Measurements from ENCODE around the gene OSTF1. TPM values are rescaled to one million over a fixed set of nuclear protein-coding genes. Genes with fewer than 3 reads are reported as not detected.

Gene OSTF1
- total and polyA plus RNA-seq, 2 donors (not counting 3 experiments of a cell fraction or from before 2014, with no cell fraction given) = 23.5 to 70.9 TPM

GRCh38 chr9:75148561-75148960 is 60.2 kb downstream of the OSTF1 start:
- peak overlapping the region; percentile 57 for H3K9ac ChIP-seq (replicated peaks; ENCODE audit: extremely low read depth, insufficient read depth, low read length)
- DNase-seq (ENCODE audit: low read depth, low spot score) = peak; percentile 87
- H3K79me2 ChIP-seq (ENCODE audit: control insufficient read depth, insufficient read depth, low read length) = no peaks in the 10 kb centered on the region
- intact Hi-C loops (cut with micrococcal nuclease) (loop anchor here (1.0 to 2.0 kb wide), 3 partner anchors 21 to 60 kb away; partner anchors contain the start of genes NMRK1 and OSTF1), dilution Hi-C loops (cut with MboI; ENCODE audit: extremely low pct_ligation_motif_present, low sequenced_read_pairs) (no loop called here)
- H3K9me1 ChIP-seq (replicated peaks; ENCODE audit: control insufficient read depth, extremely low read depth, insufficient read depth, low read length) = no peaks in the 10 kb centered on the region
- H2AFZ ChIP-seq (ENCODE audit: low read depth, low read length) = no peak overlapping the region
- no peaks in the 10 kb centered on the region for H3K9me3 ChIP-seq (replicated peaks; ENCODE audit: control insufficient read depth, insufficient read depth, low read length)
- ChIA-PET CTCF (interaction anchor here (0.6 to 2.5 kb wide), 12 partner anchors 12 to 61 kb away, joined by 3 to 14 read pairs (median 4); partner anchors contain the start of gene NMRK1), POLR2A (interaction anchor here (1.0 kb wide), 1 partner anchor 21 kb away, joined by 4 read pairs; no protein-coding TSS in a partner anchor)
- peak overlapping the region; percentile 95 for H3K4me2 ChIP-seq (ENCODE audit: insufficient read depth, low read length)
- peak; percentile 71 for FAIRE-seq
- H3K4me3 ChIP-seq (replicated peaks in 1 of 3; ENCODE audit: insufficient read depth in 1 of 3, low read depth in 1 of 3, low read length in 3 of 3) = no peak overlapping the region
- no peaks in the 10 kb centered on the region for H3K27me3 ChIP-seq (ENCODE audit: control insufficient read depth in 2 of 2, insufficient read depth in 2 of 2, low read length in 2 of 2)
- H3K36me3 ChIP-seq (ENCODE audit: control insufficient read depth in 2 of 2, extremely low read depth in 1 of 2, insufficient read depth in 2 of 2, low read length in 2 of 2) = peaks cover 5 to 11% of the 10 kb centered on the region in 2 experiments
- BruUV-seq (replicated peaks) = no TSS peak
- H3K4me1 ChIP-seq (ENCODE audit: control insufficient read depth, extremely low read depth, insufficient read depth, low read length) = peaks cover 19% of the 10 kb centered on the region
- TF ChIP-seq, protein P1, sequence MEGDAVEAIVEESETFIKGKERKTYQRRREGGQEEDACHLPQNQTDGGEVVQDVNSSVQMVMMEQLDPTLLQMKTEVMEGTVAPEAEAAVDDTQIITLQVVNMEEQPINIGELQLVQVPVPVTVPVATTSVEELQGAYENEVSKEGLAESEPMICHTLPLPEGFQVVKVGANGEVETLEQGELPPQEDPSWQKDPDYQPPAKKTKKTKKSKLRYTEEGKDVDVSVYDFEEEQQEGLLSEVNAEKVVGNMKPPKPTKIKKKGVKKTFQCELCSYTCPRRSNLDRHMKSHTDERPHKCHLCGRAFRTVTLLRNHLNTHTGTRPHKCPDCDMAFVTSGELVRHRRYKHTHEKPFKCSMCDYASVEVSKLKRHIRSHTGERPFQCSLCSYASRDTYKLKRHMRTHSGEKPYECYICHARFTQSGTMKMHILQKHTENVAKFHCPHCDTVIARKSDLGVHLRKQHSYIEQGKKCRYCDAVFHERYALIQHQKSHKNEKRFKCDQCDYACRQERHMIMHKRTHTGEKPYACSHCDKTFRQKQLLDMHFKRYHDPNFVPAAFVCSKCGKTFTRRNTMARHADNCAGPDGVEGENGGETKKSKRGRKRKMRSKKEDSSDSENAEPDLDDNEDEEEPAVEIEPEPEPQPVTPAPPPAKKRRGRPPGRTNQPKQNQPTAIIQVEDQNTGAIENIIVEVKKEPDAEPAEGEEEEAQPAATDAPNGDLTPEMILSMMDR (IDR thresholded peaks at IDR 0.05; ENCODE audit: extremely low read depth in 1 of 2, insufficient read depth in 1 of 2, low read depth in 1 of 2, low read length in 2 of 2) = no peak
- TF ChIP-seq GATA2 (IDR thresholded peaks at IDR 0.05; ENCODE audit: insufficient read depth, insufficient read length, low read depth, low read length) = no peak
- H3K27ac ChIP-seq (ENCODE audit: insufficient read depth, low read depth, low read length) = peak overlapping the region; percentile 81
- no peaks in the 10 kb centered on the region for H4K20me1 ChIP-seq (replicated peaks; ENCODE audit: control insufficient read depth, extremely low read depth, insufficient read depth, low read length)

GRCh38 chr9:75149841-75150241 is 61.5 kb downstream of the OSTF1 start:
- no peak for FAIRE-seq

More at GRCh38 chr9:75149841-75150241, 61.5 kb downstream of the OSTF1 start:
- Histone ChIP-seq H3K79me2 (ENCODE audit: control insufficient read depth, insufficient read depth, low read length) (no peaks in the 10 kb centered on the region), H3K4me2 (ENCODE audit: insufficient read depth, low read length) (no peak overlapping the region), H3K9me1 (replicated peaks; ENCODE audit: control insufficient read depth, extremely low read depth, insufficient read depth, low read length) (no peaks in the 10 kb centered on the region), H3K9ac (replicated peaks; ENCODE audit: extremely low read depth, insufficient read depth, low read length) (no peak overlapping the region), H2AFZ (ENCODE audit: low read depth, low read length) (no peak overlapping the region), H3K4me1 (ENCODE audit: control insufficient read depth, extremely low read depth, insufficient read depth, low read length) (peaks cover 19% of the 10 kb centered on the region), H4K20me1 (replicated peaks; ENCODE audit: control insufficient read depth, extremely low read depth, insufficient read depth, low read length) (no peaks in the 10 kb centered on the region), H3K27ac (ENCODE audit: insufficient read depth, low read depth, low read length) (no peak overlapping the region), H3K4me3 (replicated peaks in 1 of 3; ENCODE audit: insufficient read depth in 1 of 3, low read depth in 1 of 3, low read length in 3 of 3) (no peak overlapping the region), H3K9me3 (replicated peaks; ENCODE audit: control insufficient read depth, insufficient read depth, low read length) (no peaks in the 10 kb centered on the region), H3K36me3 (ENCODE audit: control insufficient read depth in 2 of 2, extremely low read depth in 1 of 2, insufficient read depth in 2 of 2, low read length in 2 of 2) (peaks cover 3 to 11% of the 10 kb centered on the region in 2 experiments), H3K27me3 (ENCODE audit: control insufficient read depth in 2 of 2, insufficient read depth in 2 of 2, low read length in 2 of 2) (no peaks in the 10 kb centered on the region)
- intact Hi-C loops (cut with micrococcal nuclease) = loop anchor here (2.0 kb wide), 1 partner anchor 41 kb away; no protein-coding TSS in a partner anchor
- BruUV-seq (replicated peaks) = no TSS peak
- POLR2A ChIA-PET = no interaction called here
- no peak for TF ChIP-seq POLR2AphosphoS5 (IDR thresholded peaks at IDR 0.05; ENCODE audit: insufficient read depth, low read depth, low read length)
- dilution Hi-C loops (cut with MboI; ENCODE audit: extremely low pct_ligation_motif_present, low sequenced_read_pairs) = no loop called here
- DNase-seq (ENCODE audit: low read depth, low spot score) = no peak
- CTCF ChIA-PET = no interaction called here
